HL-60/S4 treated with phorbol 12-myristate 13-acetate at 8.2 ng/mL for 4 days and 3 days (cell line): Measurements from ENCODE around the gene CTAGE6.
"Not testable (repeated sequence)": the region's sequence is repeated elsewhere in the genome, so short reads cannot be mapped to it uniquely, and the experiment has no call there.

ENCODE experiments used
- in situ Hi-C: fragments of 300-500 bp; cut with MboI; formaldehyde crosslinking; loops from 2 replicates; pipeline ENCODE4 v1.15.0; 2022; ENCODE audit warnings: low sequenced_read_pairs

CTAGE6 gene

DNA sequence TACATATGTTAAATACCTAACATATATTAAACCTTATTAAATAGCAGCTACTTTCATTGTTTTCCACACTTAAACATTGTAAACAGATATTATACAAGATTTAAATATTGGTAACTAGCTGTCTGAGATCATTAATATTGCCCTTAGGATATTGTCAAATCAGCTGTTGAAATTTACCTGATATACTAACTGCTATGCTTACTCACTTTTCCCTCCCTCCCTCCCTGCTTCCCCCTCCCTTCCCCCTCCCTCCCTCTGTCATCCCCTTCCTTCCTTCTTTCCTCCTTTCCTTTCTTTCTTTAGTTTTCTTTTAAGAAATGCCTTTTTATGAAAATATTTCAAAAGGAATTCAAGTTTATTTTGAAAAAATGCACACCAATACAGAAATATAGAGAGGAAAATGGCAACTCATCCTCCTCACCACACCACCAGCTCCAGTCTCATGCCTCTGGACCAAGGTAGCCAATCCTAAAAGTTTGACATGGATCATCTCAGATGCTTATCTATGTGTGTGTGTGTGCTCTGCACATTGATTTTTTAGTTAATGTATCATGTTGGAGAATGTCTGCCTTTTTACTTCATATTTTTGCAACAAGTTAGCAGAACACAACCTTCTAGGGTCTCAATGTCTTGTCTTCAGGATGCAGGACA is 41.8 kb downstream of the CTAGE6 start:
- in situ Hi-C loops: not testable (repeated sequence)

DNA sequence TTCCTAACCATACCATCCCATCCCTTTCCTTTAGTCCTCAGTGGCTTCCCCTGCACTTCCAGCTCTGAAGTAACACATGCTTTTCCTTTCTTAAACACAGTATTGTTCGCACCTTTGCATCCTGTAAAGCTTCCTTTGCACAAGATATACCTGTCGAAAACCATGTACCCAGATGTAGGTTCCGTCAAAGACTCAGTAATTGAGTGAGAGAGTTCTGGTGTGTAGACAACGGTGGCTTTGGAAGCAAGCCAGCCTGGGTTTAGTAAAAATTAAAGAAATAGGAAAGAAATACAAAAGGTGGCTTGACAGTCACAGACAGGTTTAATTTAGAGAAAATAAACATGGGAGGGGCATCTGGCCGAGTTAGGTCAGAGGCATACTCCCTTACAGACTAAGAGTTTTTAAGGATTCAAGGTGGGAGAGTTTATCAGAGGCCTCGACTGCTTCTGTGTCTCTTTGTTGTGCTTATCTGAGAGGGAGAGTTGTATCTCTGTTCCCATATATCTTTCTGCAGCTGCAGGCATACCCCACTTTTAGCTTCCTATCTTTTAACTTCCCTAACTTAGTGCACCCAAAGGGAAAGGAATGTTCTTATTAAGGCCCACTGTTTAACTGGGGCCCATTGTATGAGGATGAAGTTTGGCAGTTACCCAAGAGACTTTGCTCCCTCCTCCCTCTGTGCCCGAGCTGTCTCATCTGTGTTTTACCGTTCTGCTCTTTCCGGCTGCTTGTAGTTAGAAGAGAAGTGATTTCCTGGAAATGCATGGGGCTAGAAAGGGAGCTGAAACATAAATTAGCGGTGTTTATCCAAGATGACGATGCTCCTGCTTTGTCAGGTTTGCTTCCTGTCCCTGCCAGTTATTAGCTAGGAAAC is 42.7 kb downstream of the CTAGE6 start:
- in situ Hi-C loops: not testable (repeated sequence)

- in situ Hi-C loops: not testable (repeated sequence)
These were observed 45.1 kb downstream of the CTAGE6 start for GRCh38 chr7:143712381-143712780.

GRCh38 chr7:143711727-143712324 is 45.7 kb downstream of the CTAGE6 start:
- in situ Hi-C loops: not testable (repeated sequence)

- in situ Hi-C loops: not testable (repeated sequence)
These were observed 47.6 kb downstream of the CTAGE6 start for GRCh38 chr7:143709895-143710294.
